GM18502 (cell line): Measurements from ENCODE around the gene TAC4.
"Not testable (repeated sequence)": the region's sequence is repeated elsewhere in the genome, so short reads cannot be mapped to it uniquely, and the experiment has no call there.

ENCODE experiments used
- ATAC-seq: cut with Tn5 transposase; IDR thresholded peaks from one replicate; pipeline ENCODE4 v1.9.1; 2021; ENCODE audit warnings: mild to moderate bottlenecking; ENCODE audit not compliant: unreplicated experiment, poor library complexity

The TAC4 gene

DNA sequence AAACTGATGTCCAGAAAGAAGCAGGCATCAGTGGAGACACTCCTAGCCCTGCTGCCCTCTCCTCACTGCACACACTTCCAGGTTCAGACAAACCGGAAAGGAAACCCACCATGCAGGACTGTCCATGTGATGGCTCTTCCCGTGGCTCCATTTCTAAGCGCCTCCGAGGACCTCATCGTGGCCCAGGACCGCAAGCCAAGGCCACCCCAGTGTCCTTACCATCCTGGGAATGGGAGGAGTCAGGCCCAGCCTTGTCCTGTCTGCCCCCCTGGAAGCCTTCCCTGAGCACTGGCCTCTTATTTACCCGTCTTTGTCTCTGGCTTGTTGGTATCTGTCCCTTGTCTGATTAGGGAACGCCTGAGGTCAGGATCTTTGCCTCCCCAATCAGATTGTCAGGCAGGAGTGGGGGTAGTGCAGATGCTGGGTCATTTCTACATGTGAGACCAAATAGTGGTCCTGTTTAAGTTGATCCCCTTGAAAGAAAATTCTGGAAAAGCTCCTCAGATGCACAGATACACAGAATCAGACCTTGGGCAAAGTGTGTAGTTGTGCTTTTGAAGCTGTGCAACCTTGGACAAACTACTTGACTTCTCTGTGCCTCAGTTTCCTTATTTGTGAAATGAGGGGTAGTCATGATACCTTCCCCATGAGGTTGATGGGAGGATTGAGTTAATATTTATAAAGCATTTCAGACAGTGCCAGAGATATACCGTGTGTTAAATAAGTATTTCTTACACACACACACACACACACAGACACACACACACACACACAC, 744 bp downstream of the TAC4 start:
- ATAC-seq: no peak

DNA sequence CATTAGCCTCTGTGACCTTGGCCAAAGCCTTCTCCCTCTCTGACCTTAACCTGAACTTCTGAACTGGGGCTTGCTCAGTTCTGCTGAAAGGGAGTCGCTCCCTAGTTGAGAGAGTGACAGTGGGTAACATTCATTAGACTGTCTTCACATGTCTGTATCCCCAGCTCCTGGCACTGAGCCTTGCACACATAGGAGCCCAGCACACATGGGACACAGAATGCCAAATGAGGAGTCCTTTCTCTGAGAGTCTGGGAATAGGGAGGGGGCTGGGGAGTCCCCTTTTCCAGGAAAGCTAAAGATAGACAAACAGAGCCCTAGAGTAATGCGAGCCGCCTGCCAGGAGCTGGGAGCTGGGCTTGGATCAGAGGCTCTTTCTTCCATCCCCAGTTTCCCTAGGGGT, 2.5 kb downstream of the TAC4 start:
- ATAC-seq: no peak

DNA sequence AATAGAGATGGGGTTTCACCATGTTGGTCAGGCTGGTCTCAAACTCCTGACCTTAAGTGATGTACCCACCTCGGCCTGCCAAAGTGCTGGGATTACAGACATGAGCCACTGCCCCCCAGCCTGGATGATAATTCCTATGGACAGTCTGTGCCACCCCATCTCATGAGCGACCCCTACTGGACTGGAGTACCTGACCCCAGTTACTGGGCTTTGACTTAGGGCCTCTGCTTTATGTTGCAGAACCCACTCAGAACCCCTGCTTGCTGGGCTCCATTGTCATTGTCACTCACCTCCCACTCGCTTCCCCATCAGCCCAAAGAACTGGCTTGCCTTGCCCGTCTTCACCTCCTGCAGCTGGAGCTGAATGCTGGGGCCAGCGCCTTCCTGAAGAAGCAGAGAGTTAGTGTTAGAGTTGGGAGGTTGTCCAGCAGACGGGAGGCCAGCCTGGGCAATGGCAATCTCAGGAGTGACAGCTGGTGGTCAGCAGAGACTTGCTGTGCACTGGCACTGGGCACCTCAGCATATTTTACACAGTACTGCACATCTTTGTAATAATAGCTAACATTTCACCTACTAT, 4.0 kb downstream of the TAC4 start:
- ATAC-seq: no peak

DNA sequence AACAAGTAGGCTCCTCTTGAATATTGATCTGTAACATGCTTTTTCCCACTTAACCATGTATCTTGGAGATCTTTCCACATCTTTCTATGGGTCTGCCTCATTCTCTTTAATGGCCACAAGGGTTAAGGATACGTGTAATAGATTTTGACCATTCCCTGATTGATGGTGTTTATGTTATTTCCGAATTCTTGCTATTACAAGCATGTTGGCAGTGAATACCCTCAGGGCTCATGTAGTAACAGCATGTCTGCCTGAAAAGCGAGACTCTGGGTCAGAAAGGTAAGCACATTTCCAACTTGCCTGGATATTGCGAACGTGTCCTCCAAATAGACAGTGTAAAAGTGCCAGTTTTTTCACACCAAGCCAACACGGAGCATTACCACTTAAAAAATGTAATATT, 5.0 kb downstream of the TAC4 start:
- ATAC-seq: no peak

DNA sequence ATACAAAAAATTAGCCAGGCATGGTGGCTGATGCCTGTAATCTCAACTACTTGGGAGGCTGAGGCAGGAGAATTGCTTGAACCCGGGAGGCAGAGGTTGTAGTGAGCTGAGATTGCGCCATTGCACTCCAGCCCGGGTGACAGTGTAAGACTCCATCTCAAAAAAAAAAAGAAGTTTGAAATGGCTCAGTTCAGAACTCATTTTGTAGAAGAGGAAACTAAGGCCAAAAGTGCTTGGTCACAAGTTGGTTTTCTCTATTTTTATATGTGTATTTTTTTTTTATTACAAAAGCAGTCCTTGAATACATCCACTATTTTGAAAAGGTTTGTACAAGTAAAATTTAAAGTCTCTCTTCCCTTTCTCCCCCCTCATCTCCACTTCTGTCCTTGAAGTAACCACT, 5.5 kb downstream of the TAC4 start:
- no peak for ATAC-seq

DNA sequence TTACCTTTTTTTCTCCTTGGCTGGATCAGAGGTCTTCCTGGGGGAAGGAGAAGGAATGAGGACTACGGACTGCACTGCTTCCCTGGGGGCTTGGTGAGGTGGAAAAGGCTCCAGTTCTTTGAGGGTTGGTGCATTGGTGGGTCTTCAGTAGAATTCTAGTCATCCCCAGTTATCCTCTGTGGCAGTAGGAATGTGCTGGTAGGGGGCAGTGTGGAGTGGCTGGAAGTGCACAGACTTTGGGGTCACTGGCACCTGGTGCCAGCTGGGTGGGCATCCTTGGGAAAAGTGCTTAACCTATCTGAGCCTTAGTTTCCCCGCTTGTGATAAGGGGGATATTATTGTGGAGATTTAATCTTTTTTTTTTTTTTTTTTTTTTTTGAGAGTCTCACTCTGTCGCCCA, 6.3 kb downstream of the TAC4 start:
- no peak for ATAC-seq

DNA sequence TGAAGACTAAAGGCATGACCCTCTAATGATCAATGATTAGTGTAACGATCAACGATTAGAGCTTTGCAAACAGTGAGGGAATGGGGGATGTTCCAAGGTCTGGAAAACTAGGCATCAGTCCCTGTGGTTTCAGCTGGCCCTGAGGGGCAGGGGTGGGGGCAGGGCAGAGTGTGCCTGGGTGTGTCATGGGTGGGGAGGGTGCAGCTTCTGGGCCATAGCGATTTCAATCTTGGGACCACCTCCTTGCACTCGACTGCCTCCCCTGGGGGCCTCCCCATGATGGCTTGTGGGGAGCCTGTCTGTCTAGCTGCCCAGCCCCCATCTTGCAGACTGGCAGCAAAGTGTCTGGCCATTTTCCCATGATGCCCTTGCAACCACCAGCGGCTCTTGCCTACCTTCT, 8.4 kb downstream of the TAC4 start:
- ATAC-seq: no peak

DNA sequence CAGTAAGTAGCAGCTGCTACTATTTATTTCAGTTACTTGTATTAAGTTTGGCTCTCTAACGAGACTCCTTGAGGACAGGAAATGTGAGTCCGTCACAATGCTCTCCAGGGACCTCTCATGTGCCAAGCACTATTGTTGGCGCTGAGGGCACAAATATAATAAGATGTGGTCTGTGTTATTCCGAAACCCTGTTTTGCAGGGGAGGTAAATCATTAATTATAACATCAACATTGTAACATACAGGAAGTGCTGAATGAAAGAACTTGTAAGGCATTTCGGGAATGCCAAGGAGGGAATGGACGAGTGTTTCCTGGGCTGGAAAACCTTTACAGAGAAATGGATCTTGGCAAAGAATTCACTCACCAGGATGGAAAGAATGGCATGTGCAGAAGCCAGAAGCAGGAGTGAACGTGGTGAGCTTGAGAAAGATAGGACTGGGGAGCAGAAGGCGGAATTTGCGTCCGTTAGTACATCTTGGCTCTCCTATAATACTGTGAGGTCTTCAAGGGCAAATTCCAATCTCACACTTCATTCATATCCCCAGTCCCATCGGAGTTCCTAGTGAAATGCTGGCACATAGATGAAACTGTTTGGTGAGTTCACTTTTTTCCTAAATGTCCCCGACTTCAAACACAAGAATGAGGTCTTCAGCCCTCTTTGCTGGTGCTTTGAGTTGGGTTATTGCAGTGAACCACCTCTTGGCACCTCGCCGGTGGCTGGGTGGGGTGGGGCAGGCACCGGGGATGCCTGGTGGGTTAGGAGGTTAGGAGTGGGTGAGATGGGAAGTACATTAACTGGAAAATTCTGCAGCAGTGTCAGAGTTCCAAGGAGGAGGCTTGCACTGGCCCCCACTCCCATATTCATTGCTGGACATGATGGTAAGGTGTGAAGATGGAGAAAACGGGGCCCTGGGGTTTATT, 11.5 kb downstream of the TAC4 start:
- no peak for ATAC-seq

DNA sequence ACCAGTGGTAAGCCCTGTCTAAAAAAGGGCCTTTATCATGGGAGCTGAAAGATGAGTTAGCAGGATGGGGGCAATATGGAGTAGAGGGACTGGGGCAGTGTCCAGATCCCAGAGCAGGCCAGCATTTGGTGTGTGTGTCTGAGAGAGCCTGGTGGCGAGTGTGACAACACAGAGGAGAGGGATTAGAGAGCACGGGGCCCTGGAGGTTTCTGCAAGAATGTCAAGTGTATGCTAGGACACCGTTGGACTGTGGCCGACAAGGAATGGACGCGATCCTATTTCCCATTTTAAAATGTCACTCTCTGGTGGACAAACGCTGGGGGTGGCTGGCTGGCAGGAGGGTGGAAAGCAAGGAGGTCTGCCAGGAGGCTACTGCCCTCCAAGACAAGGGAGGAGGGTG, 12.4 kb downstream of the TAC4 start:
- no peak for ATAC-seq

DNA sequence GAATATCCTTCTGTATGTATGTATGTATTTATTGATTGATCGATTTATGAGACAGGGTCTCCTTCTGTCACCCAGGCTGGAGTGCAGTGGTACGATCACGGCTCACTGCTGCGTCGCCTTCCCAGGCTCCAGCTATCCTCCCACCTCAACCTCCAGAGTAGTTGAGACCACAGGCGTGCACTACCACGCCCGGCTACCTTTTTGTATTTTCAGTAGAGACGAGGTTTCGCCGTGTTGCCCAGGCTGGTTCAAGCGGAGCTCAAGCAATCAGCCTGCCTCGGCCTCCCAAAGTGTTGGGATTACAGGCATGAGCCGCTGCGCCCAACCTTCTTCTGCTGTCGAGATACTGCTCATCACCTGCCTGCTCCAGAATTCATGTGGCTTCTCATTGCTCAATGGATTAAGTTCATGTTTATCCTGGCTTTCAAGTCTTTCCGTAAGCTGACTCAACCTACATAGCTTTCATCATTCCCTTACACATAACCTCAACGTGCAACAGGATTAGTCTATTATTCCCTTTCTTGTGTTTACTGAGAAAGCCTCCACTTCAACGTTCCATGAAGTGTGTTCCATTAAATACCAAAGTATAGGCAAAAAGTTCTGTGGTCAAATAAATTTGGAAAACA, 13.6 kb downstream of the TAC4 start:
- no peak for ATAC-seq

DNA sequence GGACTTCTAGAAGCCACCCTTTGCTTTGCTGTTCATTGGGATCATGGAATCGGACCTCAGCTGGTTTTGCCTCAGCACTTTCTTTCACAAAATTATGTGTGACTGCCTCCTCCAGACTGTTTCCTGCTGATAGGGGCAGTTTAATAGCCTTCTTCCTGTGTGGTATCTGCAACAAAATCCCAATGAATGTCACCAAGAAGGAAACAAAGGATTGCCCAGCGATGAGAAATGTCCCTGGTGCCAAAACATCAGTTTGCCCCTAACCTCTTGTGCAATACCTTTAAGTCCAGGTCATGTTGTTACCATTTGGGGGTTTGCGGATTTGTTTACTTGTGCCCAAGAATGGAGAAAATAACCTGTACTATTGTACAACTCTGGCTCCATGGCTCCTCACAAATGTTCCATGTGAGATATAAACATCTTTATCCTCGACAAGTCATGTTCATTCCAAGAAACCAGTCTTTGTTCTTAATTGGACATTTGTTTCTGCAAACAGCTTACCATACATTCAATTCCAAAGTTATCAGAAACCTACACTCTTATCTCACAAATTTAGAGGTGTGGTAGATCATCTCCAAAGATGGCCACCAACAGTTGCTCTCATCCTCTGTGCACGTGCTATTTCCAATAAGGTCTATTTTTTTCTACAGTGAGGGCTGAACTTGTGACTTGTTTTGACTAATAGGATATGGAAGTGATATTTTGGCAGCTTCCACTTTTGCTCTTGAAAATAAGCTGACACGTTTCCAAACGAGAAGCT, 14.8 kb downstream of the TAC4 start:
- no peak for ATAC-seq

DNA sequence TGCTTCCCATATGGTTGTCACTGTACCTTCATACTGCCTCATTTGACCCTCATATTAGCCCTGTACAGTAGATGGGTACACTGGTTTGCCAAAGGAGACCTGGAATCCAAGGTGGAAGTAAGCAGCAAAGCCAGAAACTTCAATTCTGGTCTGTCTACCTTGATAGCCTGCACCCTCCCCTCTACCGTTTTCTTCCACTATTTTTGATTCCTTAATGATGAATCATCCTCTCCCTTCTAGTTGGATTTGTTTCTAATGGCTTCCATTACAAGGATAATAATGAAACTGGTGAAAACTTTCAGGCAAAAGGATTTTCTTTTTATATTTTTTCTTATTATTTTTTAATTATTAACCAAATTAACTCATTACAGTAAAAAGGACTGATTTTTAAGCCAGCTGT, 17.3 kb downstream of the TAC4 start:
- ATAC-seq: no peak

DNA sequence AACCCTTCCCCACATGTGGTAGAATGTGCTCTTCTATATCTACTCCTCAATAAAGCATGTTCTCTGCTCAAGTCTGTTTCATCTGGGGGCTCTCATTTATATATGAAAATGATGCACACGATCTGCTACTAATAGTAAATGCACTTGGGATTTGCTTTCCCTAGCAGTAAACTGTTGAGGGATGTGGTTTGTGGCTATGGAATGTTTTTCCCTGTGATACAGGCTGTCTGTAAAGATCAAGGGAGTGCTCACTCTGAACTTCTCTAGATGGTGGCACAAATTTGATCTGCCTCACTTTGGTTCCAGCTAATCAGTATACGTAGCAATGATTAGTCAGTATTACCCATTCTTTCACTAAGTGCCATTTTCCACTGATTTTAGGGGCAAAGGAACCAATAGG, 18.8 kb downstream of the TAC4 start:
- no peak for ATAC-seq

DNA sequence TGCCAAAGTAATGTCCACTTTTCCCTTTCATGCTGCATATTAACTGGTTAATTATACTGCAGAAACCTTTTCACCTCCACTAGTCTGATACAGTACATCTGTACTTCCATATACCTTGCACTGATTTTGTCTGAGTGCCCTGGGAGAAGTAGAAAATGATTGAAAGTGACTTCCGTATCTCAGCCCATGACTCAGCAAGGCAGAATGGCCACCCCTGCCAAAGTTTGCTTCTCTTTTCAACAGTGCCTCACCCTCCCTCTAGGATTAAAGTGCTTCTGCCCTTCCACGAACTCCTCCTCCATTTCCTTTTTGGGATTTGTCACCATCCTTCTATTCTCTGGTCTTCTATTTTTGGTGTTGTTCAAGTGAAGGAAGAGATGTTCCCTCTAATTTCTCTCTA, 19.5 kb downstream of the TAC4 start:
- ATAC-seq: not testable (repeated sequence)

DNA sequence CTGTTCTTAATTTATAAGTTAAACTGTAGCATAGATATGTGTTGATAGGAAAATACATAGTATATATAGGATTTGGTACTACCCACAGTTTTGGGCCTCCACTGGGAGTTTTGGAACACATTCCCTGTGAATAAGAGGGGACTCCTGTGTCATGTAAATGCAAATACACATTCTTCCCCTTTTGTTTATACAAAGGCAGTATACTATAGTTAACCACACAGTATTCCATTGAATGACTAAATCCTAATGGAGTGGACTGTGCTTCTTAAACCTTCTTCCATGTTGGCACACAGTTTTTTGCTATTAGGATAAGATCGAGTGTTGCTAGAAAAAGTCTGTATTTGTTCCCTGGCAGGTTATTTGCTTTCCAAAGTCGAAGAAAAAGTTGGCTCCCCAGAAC, 22.2 kb downstream of the TAC4 start:
- ATAC-seq: no peak

DNA sequence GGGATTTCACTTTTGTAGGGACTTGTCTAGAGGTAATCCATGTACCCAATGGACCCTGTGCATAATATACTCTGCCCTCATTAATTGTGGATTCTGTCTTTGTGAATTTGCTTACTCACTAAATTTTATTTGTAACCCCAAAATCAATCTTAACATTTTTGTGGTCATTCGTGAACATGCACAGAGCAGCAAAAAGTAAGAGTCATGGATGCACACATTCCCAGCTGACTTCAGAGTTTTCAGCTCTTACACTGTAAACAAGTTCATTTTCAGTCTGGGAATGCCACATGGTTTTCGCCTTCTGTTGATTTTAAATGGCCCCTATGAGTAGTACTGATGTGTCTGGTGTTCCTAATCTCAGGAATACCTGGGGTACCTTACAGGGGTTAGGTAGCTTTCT, 24.3 kb downstream of the TAC4 start:
- ATAC-seq: no peak

DNA sequence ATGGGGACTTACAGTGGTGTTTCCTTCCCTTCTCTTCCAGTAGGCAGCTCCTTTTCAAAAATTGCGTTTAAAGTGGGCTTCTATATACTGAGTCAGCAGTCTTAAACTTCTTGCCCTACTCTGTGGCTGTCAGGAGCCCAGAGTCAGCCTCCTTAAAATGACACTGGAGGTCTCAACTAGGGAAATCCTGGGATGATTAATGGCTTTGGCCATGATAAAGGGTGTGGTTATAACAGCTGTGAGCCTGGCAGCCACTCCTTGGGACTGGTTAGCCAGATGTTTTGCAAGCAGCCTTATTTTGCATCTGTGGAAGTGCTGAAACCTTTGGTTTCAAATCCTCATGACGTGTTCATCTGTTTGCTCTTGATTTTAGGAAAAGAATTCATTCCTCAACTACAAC, 25.0 kb downstream of the TAC4 start:
- ATAC-seq: no peak

DNA sequence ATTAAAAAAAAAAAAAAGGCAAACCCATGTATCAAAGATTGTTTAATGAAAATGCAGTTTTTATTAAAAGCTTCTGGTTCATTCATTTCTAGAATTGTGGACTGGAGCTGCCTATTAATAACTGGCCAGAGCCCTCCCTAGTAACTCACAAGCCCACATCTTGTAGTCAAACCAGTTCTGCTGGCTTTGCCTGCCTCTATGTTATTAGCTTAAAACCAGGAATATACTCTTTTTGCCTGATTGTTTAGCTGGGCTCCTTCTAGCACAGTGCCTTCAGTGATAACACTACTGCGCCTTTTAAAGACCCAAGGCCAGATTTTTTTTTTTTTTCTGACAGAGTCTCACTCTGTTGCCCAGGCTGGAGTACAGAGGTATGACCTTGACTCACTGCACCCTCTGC, 26.0 kb downstream of the TAC4 start:
- ATAC-seq: no peak

DNA sequence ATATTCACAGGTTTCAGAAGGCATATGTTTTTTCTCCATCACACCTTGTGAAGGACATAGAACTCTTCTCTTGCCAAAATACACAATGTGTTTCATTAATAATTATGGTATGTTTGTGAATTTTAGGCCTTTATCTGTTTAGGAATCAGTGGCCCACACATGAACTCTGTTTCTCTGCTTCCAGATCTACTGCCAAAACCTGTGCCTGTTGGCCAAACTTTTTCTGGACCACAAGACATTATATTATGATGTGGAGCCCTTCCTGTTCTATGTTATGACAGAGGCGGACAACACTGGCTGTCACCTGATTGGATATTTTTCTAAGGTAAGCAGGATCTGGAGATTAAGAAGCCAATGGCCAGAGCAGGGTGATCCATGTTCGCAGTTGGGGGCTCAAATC, 26.4 kb downstream of the TAC4 start:
- no peak for ATAC-seq

DNA sequence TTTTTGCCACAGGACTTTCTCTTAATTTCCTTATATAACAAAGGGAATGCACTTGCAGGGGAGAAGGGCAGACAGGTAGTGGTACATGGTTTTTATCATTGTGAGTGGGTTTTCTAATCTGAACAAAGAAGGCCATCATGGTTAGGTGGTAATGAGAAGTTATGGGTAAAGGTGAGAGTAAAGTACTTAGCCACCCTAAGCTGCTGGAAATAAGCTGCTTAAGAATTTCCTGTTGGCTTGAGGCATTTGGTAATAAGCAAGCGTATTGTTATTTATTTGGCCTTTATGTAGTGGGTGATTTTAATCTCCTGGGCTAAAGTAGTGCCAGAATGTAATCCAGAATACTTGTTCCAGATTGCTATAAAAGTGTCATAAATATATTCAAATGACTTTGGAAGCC, 27.1 kb downstream of the TAC4 start:
- ATAC-seq: no peak
